Right renal cortex interstitium (tissue), 3 donors: Measurements from ENCODE around the gene KRTAP4-9. TPM values are rescaled to one million over a fixed set of nuclear protein-coding genes. Genes with fewer than 3 reads are reported as not detected.
"Not testable (repeated sequence)": the region's sequence is repeated elsewhere in the genome, so short reads cannot be mapped to it uniquely, and the experiment has no call there.

ENCODE experiments used
- DNase-seq, 3 donors: peaks; one replicate each; pipeline ENCODE4 v3.0.0-alpha.2; 2013; ENCODE audit warnings: low read depth in 3 of 3, low spot score in 2 of 3
- polyA plus RNA-seq, 3 donors: library from polyadenylated mRNA; unstranded; fragments of 120-200 nt; gene quantifications; one replicate each; pipeline ENCODE4 v1.2.1, GENCODE V29; 2013; ENCODE audit not compliant: insufficient read length in 3 of 3

KRTAP4-9 gene
- polyA plus RNA-seq, 3 donors: not detected

- no peak for DNase-seq
Measured at GRCh38 chr17:41096055-41096454, 9.1 kb upstream of the KRTAP4-9 start.

GRCh38 chr17:41098042-41098441, 7.1 kb upstream of the KRTAP4-9 start, which contains the start of gene KRTAP4-8:
TSS of gene KRTAP4-8 (minus strand) at chr17:41098142. CDS start at chr17:41098084, 58 bp downstream.
- no peak for DNase-seq

GRCh38 chr17:41098481-41098880, 6.7 kb upstream of the KRTAP4-9 start:
- DNase-seq: no peak

- DNase-seq: not testable (repeated sequence)
Measured at GRCh38 chr17:41099682-41100480, 5.3 kb upstream of the KRTAP4-9 start.

- no peak for DNase-seq
Measured at GRCh38 chr17:41101586-41102259, 3.5 kb upstream of the KRTAP4-9 start, which contains the start of gene KRTAP4-16. TSS of gene KRTAP4-16 (minus strand) at chr17:41102209. CDS start at chr17:41102209, 0 bp downstream.

GRCh38 chr17:41103896-41104295, 1.3 kb upstream of the KRTAP4-9 start:
- no peak for DNase-seq

GRCh38 chr17:41104386-41105038, 677 bp upstream of the KRTAP4-9 start:
- not testable (repeated sequence) for DNase-seq

GRCh38 chr17:41107941-41108450, 2.8 kb downstream of the KRTAP4-9 start:
- DNase-seq: no peak

- DNase-seq: not testable (repeated sequence)
Measured at GRCh38 chr17:41108728-41109386, 3.7 kb downstream of the KRTAP4-9 start.

GRCh38 chr17:41111151-41111885, 6.1 kb downstream of the KRTAP4-9 start:
- no peak for DNase-seq

- no peak for DNase-seq
Measured at GRCh38 chr17:41116297-41116696, 11.1 kb downstream of the KRTAP4-9 start.

GRCh38 chr17:41117846-41118386, 12.7 kb downstream of the KRTAP4-9 start, which contains the start of gene KRTAP4-11:
TSS of gene KRTAP4-11 (minus strand) at chr17:41118373. CDS start at chr17:41118315, 58 bp downstream.
- DNase-seq: not testable (repeated sequence)

- no peak for DNase-seq
Measured at GRCh38 chr17:41118721-41119120, 13.5 kb downstream of the KRTAP4-9 start.

GRCh38 chr17:41119696-41120690, 14.8 kb downstream of the KRTAP4-9 start:
- DNase-seq: not testable (repeated sequence)

- DNase-seq: no peak
Measured at GRCh38 chr17:41121742-41122141, 16.6 kb downstream of the KRTAP4-9 start.

GRCh38 chr17:41123292-41123990, 18.3 kb downstream of the KRTAP4-9 start:
- DNase-seq: not testable (repeated sequence)

- DNase-seq: not testable (repeated sequence)
Measured at GRCh38 chr17:41123991-41124371, 18.8 kb downstream of the KRTAP4-9 start, which contains the start of gene KRTAP4-12. TSS of gene KRTAP4-12 (minus strand) at chr17:41124182. CDS start at chr17:41124122, 60 bp downstream.
